A204.1 (cell line): Measurements from ENCODE around the gene SLC22A4.

Experiments
- FAIRE-seq: peaks from 2 replicates; lab custom pipeline; 2012; peaks lifted over from hg19 to GRCh38; lab: Jason Lieb, UNC

Gene SLC22A4

DNA sequence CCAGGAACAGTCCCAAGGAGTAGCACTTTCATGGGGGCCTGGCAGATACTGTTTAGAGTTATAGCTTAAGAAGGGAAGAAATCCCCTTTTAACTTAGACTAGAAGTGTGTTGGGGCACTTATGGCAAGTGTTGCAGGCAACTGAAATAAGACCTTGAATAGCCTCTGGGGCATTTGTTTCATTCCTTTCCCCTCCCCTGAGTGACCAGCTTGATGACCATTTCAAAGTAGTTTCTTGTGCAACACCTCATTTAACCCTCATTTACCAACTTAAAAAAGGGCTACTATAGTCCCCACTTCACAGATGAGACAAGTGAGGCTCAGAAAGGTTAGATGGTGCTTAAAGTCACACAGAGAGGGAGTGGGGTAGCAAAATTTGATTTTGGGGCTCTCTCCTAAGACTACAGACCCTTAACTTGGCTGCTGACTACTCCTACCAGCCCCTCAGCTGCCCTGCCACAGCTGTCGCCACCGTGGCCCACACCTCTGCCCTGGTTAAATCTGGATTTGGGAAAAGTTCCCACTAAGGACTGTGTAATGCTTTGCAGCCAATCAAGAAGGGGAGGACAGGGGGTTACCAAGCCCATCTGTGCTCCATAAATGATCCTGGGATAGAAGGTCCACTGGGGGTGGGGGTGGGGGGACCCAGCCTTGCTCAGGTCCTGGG lies 31.2 kb upstream of the SLC22A4 start:
- no peak for FAIRE-seq

DNA sequence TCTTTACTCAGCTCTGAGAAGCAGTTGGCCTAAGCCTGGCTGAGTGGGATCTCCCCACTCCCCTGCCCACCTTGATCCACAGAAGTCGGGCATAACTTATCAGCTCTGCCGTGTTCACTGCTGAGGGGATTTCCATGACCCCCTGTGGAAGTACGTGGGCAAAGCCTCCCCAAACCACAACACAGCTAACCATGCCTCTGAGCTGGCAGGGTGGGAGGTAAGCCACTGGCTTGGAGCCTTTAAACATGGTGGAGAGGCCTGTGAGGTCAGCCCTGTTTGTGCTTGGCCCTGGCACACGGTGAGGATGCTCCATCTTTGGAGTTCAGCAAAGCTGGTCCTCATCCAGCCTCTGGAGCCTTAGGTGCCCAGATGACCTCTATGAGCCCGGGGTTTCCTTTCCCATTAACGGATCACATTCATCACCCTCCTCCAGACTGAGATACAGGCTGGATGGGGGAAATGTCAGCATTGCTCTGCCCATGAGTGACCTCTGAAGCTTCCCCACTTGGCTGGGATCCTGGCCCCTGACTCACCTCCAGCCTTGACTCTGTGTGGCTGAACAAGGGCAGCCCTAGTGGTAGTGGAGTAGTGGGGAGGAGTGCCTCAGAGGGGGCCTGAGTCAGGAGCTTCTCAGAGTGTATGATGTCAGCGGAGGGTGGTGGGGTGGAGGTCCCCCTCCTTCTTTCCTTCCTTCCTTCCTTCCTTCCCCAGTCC lies 30.5 kb upstream of the SLC22A4 start:
- no peak for FAIRE-seq

DNA sequence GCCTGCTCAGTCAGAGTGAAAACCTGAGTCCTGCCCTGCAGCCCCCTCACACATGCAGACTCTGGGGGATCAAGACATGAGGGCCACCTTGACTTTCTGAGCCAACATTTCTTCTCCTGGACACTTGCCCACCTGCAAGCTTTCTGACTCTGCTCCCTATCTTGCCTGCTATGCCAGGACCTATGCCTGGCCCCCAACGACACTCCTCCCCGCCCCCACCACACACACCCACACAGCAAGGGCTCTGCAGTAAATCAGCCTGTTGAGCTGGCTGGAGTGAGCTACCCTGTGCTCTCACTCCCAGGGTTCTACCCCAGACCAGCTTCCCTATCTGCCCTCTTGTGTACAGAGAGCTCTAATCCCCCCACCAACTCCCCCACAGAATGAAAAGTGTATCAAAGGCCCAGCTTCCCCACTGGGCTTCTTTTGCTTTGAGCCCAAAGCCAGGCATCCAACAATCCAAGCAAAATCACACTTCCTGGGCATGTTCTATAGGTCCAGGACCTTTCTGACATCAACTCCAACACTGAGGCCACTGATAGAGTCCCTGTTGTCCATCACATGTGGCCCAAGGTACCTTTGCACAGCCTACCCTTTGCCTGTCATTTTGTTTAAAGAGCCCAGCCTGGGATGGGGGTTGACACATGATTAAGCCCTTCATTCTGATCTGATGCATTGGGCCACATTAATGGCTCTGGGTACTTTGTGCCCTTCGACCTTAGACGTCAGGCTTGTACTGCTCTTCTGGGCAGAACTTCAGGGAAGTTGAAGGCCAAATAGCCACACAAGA lies 29.5 kb upstream of the SLC22A4 start:
- no peak for FAIRE-seq

GRCh38 chr5:132265336-132266030 lies 28.7 kb upstream of the SLC22A4 start:
- FAIRE-seq: no peak

DNA sequence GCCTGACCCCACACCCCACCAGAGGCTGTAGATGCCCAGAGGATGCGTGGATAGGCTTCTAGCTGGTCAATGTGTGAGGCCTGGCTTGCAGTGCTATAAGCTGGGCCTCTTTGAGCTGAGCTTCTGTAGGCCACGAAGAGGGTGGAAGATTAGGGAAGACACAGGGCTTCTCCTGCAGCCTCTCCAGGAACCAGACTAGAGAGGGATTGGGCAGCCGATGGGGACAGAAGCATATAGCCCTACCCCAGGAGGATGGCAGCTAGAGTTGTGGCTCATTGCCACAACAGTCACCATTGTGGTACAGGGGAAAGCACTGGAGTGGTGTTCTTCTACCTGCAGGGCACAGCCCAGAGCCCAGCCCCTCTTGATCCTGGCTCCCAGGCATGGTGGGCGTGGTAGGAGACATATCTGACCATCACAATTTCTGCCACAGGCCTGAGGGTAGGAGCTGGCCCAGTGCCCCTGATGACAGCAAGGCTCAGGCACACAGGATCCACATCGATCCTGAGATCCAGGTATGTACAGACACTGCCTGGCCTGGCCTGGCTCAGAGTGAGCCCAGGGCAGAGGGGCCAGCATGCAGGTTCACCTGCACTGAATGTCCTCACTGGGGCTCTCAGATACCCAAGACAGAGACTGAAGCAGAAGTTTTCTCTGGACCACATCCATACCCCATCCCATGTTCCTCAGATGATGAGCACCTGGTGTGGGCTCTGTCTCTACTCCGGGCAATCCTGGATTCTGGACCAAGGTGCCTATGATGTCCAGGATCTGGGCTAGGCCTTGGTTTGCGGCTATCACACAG lies 28.0 kb upstream of the SLC22A4 start:
- FAIRE-seq: no peak

DNA sequence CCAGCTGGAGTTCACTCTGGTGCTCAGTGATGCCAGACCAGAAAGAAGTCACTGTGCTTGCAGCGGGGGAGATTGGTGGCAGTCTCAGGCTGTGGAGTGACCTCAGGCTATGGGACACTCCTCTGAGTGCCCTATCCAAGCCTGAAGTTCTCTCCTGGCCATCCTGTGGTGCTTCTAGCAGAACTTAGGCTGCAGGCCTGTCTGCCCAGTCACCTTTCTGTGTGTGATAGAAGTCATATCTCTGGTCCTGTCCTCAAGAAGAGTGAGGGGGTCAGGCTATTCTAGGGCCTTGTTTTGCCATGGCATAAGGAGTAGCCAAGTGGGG lies 27.4 kb upstream of the SLC22A4 start:
- no peak for FAIRE-seq

DNA sequence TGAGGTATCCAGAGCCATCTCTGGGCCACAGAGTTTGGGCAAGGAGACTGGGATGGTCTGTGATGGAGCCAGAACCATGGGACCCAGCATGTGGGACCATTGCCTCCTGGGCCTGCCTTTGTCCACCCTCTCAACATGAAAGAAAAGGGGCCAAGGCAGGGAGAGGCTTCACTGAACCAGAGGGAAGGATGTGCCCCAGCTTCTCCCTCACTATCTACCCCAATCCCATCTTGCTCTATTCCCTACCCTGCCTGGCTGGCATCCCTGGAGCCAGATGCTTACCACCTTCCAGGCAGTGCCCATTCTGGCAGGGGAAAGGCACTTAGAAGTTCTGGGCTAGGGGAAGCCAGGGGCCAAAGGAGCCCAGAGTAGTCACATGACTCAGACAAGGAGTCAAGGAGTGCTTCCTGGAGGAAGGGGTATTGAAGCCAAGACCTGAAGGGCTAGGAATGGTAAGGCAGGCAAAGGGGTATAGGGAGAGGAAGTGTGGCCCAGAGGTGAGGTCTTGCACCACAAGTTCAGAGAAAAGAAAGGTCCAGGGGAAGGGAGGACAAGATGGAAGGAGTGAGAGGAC lies 26.9 kb upstream of the SLC22A4 start:
- no peak for FAIRE-seq

DNA sequence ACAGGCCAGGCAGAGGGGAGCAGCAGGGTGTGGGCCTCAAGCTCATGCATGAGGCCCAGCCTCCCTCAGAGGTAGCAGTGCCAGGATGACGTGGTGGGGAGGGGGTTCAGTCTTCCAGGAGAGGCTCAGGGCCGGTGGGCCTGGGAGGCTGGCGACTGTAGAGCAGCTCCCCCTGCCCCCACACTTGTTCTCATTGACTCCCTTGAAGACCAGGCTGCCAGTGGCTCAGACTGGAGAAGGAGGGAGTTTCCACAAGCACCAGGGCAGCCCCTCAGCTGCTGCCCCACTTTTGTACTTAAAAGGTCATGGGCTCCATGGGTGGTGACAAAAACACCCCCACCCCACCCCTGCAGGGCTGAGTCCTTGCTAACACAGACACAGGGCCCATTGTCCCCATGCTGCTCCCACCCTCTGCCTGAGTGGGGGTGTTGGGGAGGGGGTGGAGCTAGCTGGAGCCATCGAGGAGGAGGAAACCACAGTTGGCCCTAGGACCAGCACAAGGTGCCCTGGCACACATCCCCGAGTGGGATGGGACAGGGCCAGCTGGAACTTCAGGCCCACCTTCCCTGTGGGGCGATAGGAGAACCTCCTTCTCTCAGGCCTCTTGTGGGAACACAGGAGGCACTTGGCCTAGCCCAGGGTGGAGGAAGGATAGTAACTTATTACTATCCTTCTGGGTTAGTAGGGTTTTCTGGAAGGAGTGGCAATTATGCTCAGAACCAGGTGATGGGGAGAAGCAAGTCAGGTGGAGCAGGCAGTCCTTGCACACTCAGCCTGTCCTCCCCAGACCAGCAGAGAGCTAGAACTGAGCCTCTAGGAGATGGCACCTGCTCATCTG lies 26.0 kb upstream of the SLC22A4 start:
- FAIRE-seq: no peak

- FAIRE-seq: no peak
These were observed 25.2 kb upstream of the SLC22A4 start for GRCh38 chr5:132268769-132269551.

- FAIRE-seq: no peak
These were observed 24.4 kb upstream of the SLC22A4 start for GRCh38 chr5:132269635-132270334.

DNA sequence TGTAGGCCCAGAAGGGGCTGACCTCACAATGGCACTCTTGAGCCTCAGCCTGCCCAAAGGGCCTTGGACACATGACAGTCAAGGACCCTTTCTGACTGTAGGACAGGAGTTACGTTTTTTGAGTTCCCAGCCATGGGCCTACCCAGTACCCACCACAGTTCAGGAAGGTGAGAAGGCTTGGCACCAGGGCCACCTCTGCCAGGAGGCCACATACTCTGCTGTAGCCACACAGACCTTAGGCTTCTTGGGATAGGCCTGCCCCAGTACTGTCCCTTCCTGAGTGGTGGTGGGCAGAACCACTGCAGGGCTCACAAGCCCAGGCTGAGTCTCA lies 23.9 kb upstream of the SLC22A4 start:
- no peak for FAIRE-seq

DNA sequence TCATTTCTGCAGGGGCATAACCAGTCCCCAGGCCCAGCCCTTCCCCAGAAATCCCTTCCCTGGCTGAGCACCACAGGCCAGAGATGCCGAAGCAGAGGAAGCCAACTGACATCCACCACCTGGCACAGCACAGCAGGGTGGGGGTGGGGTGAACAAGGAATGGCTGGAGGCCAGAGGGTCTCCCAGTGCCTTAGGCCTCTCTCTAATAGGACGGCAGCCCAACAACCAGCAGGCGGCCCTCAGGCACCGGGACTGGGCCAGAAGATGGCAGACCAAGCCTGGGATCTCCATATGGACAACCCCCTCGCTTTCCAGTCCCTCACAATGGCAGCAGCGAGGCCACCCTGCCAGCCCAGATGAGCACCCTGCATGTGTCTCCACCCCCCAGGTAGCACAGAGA lies 23.5 kb upstream of the SLC22A4 start:
- FAIRE-seq: no peak

DNA sequence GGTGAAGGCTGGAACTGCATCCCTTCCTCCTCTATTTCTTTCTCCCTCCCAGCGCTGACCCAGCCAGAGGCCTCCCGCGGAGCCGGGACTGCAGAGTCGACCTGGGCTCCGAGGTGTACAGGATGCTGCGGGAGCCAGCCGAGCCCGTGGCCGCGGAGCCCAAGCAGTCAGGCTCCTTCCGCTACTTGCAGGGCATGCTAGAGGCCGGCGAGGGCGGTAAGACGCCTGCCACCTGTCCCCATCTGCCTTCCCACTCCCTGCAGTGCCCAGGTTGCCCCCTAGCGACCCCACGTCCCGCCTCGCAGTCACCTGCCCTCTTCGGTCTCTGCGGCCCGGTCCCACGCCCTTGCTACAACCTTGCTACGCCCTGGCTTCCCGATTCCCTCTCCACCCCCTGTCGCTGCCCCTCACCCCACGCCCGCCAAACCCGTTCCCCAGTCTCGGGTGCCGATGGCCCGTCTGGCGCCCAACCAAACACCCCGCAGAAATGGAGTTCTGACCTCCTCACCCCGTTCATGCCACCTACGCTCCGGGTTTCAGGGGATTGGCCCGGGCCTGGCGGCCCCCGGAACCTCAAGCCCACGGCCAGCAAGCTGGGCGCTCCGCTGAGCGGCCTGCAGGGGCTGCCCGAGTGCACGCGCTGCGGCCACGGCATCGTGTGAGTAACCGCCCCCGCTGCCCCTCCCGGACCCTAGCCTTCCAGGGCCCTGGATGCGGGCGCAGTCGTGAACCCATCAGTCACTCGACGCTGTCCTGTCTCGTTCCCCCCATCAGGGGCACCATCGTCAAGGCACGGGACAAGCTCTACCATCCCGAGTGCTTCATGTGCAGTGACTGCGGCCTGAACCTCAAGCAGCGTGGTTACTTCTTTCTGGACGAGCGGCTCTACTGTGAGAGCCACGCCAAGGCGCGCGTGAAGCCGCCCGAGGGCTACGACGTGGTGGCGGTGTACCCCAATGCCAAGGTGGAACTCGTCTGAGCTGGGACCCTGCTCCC lies 22.6 kb upstream of the SLC22A4 start:
- FAIRE-seq: no peak

- no peak for FAIRE-seq
These were observed 21.6 kb upstream of the SLC22A4 start for GRCh38 chr5:132272311-132273210.

DNA sequence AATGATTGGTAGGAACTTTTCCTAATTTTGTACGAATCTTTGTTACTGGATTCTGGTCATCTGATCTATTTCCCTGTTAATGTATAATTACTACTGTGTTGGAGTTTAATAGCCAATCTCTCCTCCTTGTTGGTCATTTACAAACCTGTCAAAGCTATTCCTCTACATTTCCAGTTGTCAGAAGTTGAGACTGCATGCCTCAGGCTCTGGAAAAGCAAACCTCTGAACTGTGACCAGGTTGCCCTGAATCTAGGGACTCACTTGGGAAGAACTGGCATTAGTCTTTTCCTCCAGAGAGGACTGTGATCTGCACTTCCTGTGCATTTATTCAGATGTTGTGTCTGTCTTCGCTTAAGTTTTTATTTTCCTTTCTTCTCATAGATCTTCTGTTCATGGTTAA lies 20.6 kb upstream of the SLC22A4 start:
- FAIRE-seq: no peak

- no peak for FAIRE-seq
These were observed 20.0 kb upstream of the SLC22A4 start for GRCh38 chr5:132274050-132274792.
